HAP-1 (cell line): ENCODE results near the gene TCHHL1.

ENCODE experiments used
- DNase-seq, 2 experiments: peaks; one replicate each; pipeline ENCODE4 v3.0.0-alpha.2; 2016 to 2020; ENCODE audit warnings: low spot score in 2 of 2
- H3K27me3 ChIP-seq: fragments of 250-450 bp; sonication (Bioruptor Pico); 2 replicates; pipeline ENCODE4 v1.5.1; 2020; ENCODE audit warnings: low read depth, mild to moderate bottlenecking, moderate library complexity
- H3K36me3 ChIP-seq: fragments of 250-450 bp; sonication (Bioruptor Pico); replicated peaks from 2 replicates; pipeline ENCODE4 v1.5.1; 2020; ENCODE audit warnings: mild to moderate bottlenecking
- H3K4me1 ChIP-seq: fragments of 250-450 bp; sonication (Bioruptor Pico); 2 replicates; pipeline ENCODE4 v1.5.1; 2020; ENCODE audit warnings: mild to moderate bottlenecking
- H3K4me3 ChIP-seq: fragments of 250-450 bp; sonication (Bioruptor Pico); 2 replicates; pipeline ENCODE4 v1.5.1; 2020; ENCODE audit warnings: mild to moderate bottlenecking, moderate library complexity
- H3K9me3 ChIP-seq: fragments of 250-450 bp; sonication (Bioruptor Pico); 2 replicates; pipeline ENCODE4 v1.5.1; 2020; ENCODE audit warnings: mild to moderate bottlenecking, moderate library complexity
- in situ Hi-C: fragments of 300-500 bp; cut with MboI; formaldehyde crosslinking; loops from 3 replicates; pipeline ENCODE4 v1.14.3; 2020; ENCODE audit warnings: low sequenced_read_pairs, inconsistent platforms, mixed read lengths

TCHHL1 gene

DNA sequence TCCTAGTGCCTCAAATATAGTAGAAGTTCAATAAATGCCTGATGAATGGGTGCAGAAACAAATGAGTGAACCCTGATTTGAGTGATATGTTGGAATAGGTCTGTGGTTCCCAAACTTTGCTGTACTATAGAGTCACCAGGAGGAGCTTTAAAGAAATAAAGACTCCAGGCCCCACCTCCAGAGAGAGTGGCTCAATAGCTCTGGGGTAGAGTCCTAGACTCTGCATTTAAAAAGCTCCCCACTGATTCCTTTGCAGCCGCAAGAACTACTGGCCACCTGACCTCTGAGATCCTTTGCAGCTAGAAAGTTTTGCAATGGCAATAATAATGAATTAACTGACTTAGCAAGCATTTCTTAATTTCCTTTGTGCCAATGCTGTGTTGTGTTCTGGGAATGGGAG is 20.9 kb downstream of the TCHHL1 start:
- in situ Hi-C loops = loop anchor here (10.0 kb wide), 1 partner anchor 377 kb away; no protein-coding TSS in a partner anchor
- H3K9me3 ChIP-seq = no peaks in the 10 kb centered on the region

DNA sequence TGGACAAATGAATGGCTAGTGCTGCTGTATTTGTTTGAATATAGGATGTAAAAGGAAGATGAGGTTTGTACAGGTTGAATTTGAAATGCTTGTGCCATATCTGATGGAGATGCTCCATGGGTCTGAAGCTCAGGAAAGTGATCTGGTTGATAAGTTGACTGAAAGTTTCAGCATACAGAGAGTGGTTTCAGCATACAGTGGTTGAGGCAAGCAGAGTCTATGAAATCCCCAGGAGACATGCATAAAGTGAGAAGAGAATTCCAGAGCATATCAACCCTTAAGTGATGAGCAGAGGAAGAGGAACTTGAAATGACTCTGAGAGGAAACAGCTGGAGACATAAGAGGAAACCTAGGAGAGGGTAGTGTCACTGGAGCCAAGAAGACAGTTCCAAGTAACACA is 21.7 kb downstream of the TCHHL1 start:
- in situ Hi-C loops = loop anchor here (10.0 kb wide), 1 partner anchor 378 kb away; no protein-coding TSS in a partner anchor

More for the DNA sequence above, 20.9 kb downstream of the TCHHL1 start:
- no peak overlapping the region for H3K4me3 ChIP-seq
- H3K27me3 ChIP-seq = peaks cover 10% of the 10 kb centered on the region
- no peaks in the 10 kb centered on the region for H3K4me1 ChIP-seq
- no peaks in the 10 kb centered on the region for H3K36me3 ChIP-seq
- no peak for DNase-seq

DNA sequence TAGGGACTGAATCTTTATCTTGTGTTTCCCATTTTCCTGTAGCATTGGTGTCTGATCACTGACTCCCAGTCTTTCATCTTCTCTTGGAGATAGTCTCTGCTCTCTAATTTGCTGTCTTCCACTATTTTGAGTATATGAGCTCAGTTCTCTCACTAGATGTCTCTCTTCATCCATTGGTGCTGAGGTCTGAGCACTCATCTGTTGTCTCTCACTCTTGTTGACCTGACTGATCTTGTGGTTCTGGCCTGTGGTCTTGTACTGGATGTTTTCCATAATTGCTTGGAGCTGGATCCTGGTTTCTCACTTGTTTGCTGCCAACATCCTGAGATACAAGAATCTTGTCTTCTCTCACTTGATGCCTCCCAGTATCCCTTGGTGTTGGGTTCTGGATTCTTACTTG is 26.9 kb downstream of the TCHHL1 start:
- in situ Hi-C loops = loop anchor here (10.0 kb wide), 1 partner anchor 383 kb away; no protein-coding TSS in a partner anchor
- Histone ChIP-seq H3K36me3 (no peaks in the 10 kb centered on the region), H3K27me3 (peaks cover 11% of the 10 kb centered on the region; the same call in 1 of the 2 replicates), H3K4me1 (no peaks in the 10 kb centered on the region), H3K4me3 (no peak overlapping the region), H3K9me3 (no peaks in the 10 kb centered on the region)
- DNase-seq = no peak

More for the DNA sequence above, 21.7 kb downstream of the TCHHL1 start:
- H3K36me3 ChIP-seq = no peaks in the 10 kb centered on the region
- no peaks in the 10 kb centered on the region for H3K9me3 ChIP-seq
- H3K4me3 ChIP-seq = no peak overlapping the region
- peaks cover 8% of the 10 kb centered on the region for H3K27me3 ChIP-seq
- H3K4me1 ChIP-seq = no peaks in the 10 kb centered on the region
- no peak for DNase-seq

DNA sequence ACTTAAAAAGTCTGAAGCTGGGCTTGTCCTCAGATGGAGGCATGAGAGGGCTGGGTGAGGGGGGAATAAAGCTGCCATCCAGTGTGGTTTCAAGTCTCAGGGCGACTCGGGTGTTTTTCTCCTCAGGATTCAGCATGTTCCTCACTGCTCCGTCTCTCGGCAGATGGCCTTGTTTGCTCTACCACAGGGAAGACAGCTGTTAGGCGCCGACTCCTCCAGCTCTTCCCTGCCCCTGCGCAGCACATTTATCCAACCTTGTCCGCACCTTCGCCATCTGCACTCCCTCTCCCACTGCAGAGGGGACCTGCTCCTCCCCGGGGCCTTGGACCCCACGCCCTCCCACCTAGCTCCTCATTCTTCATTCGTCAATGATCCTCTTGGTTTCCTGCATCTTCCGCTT is 35.5 kb downstream of the TCHHL1 start:
- Histone ChIP-seq H3K4me1 (peaks cover 5% of the 10 kb centered on the region), H3K27me3 (peaks cover 44% of the 10 kb centered on the region), H3K9me3 (no peaks in the 10 kb centered on the region), H3K36me3 (no peaks in the 10 kb centered on the region), H3K4me3 (no peak overlapping the region)
- in situ Hi-C loops = loop anchor here (10.0 kb wide), 1 partner anchor 131 kb away; no protein-coding TSS in a partner anchor
- no peak for DNase-seq

DNA sequence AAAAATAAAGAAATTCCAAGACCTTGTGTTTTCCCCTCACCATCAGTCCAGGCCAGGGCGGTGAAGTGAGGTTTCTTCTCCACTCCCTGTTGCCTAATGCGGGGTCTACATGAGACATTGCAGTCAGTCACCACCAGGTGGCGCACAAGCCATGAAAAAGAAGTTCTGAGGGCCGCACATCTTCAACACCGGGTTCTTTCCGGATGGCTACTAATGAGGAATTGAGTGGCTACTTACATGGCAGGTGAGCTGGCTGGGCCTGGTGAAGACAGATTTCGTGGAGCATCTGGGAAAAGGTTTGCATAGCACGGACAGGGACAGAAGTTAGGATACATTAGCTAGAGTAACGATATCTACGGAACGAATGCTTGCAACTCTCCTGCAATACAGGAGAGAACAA is 36.3 kb downstream of the TCHHL1 start:
- in situ Hi-C loops = loop anchor here (10.0 kb wide), 1 partner anchor 132 kb away; no protein-coding TSS in a partner anchor
- no peaks in the 10 kb centered on the region for H3K9me3 ChIP-seq

DNA sequence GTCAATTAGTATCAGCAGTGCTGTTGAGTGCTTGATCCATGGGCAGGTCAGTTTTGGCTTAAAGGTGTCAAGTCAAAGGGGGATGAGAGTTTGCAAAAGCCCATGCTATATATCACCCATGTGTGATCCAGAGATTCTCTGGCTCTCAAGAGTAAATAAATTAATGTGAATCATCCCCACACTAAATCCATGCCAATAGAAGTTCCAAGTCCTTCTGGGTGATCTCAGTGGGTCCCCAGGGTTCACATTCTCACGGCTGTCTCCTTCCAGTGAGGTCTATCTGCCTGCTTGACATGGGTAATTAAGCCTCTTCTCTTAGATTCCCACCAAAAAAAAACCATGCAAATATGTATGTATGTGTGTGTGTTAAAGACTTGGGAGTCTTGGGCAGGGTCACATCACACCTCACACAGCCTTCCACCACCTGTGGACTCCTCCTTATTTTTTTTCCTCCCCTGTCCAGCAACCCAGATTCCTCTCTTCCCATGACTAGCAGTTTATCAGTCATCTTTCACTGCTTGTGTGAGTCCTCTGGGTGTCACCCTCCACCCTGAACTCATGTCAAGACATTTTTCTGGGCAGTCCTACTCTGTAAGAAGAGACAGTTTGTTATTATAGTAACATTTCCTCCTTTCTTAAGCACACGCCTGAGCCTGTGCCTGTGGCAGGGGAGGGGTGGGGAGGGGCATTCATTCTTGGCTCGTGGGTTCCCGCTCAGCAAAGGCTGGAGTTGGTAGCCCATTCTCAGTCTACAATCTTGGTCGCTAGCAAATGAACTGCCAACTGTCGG is 37.8 kb downstream of the TCHHL1 start:
- H3K9me3 ChIP-seq = no peaks in the 10 kb centered on the region
- no peaks in the 10 kb centered on the region for H3K36me3 ChIP-seq
- no peak overlapping the region for H3K4me3 ChIP-seq
- peaks cover 16% of the 10 kb centered on the region for H3K4me1 ChIP-seq
- DNase-seq = no peak
- in situ Hi-C loops = loop anchor here (10.0 kb wide), 1 partner anchor 134 kb away; no protein-coding TSS in a partner anchor
- H3K27me3 ChIP-seq = peaks cover 38% of the 10 kb centered on the region

More for the DNA sequence above, 36.3 kb downstream of the TCHHL1 start:
- peaks cover 13% of the 10 kb centered on the region for H3K4me1 ChIP-seq
- DNase-seq = peak; percentile 58 to 88
- no peaks in the 10 kb centered on the region for H3K36me3 ChIP-seq
- H3K27me3 ChIP-seq = peaks cover 38% of the 10 kb centered on the region
- no peak overlapping the region for H3K4me3 ChIP-seq

DNA sequence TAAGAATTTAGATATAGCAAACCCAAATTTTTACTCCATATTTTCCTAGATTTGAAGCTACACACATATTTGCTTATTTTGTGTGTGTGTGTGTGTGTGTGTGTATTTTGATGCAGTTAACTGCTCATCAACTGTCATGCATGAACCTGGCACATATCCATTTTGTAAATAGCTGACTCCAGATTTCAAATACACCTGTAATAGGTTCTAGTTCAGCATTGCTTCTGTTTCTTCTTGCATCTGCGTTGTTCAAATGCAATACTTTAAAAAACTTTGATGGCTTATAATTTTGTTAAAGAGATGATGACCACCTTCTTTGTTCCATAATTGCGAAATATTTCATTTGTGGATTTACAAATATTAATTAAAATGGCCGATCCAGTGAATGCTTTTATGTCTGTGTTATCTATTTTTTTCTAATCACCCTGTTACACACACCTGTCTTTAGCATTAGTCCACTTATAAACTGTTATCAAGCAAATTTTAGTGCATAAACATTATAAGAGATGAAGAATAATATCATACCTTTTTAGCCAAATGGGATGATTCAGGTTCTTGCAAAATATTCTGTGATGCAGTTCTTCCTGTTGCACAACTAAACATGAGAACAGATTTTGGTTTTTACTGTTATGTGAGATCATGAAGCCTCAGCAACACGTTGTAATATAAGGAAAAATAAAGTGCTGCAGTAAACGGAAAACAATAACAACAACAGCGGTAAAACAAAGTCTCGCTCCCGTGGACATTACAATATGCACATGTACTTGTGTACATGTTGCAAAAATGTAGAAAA is 39.4 kb downstream of the TCHHL1 start:
- peaks cover 16% of the 10 kb centered on the region for H3K4me1 ChIP-seq
- in situ Hi-C loops = loop anchor here (10.0 kb wide), 1 partner anchor 135 kb away; no protein-coding TSS in a partner anchor
- no peaks in the 10 kb centered on the region for H3K9me3 ChIP-seq
- H3K27me3 ChIP-seq = peaks cover 22% of the 10 kb centered on the region
- H3K4me3 ChIP-seq = no peak overlapping the region
- no peak for DNase-seq
- H3K36me3 ChIP-seq = no peaks in the 10 kb centered on the region

DNA sequence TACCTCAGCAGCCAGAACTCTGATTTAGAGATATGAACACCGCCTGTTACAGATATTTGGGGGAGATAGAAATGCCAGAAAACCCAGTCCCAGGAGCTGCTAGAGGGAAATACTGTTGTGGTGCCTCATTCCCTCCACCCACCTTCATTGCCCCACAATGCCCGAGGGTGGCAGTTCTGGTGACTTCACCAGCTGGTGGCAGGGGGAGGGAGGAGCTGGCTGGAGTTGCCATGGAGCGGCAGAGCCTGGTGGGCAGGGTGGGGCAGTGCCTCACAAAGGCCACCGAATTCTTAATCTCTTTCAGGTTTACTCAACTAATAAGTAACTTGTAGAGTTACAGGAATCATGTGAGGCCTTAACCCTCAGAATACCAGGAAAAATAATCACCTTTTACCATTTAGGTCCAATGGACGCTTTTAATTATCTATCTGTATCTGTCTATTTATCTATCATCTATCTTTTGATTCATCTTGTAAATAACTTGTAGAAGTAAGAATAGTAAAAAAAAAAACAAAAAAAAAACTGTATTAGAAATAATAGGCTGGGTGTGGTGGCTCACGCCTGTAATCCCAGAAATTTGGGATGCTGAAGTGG is 40.4 kb downstream of the TCHHL1 start:
- Histone ChIP-seq H3K27me3 (peaks cover 12% of the 10 kb centered on the region), H3K9me3 (no peaks in the 10 kb centered on the region), H3K36me3 (no peaks in the 10 kb centered on the region), H3K4me3 (no peak overlapping the region), H3K4me1 (peaks cover 19% of the 10 kb centered on the region)
- in situ Hi-C loops = no loop called here
- peak in 1 of 2 experiments; percentile 57 for DNase-seq

DNA sequence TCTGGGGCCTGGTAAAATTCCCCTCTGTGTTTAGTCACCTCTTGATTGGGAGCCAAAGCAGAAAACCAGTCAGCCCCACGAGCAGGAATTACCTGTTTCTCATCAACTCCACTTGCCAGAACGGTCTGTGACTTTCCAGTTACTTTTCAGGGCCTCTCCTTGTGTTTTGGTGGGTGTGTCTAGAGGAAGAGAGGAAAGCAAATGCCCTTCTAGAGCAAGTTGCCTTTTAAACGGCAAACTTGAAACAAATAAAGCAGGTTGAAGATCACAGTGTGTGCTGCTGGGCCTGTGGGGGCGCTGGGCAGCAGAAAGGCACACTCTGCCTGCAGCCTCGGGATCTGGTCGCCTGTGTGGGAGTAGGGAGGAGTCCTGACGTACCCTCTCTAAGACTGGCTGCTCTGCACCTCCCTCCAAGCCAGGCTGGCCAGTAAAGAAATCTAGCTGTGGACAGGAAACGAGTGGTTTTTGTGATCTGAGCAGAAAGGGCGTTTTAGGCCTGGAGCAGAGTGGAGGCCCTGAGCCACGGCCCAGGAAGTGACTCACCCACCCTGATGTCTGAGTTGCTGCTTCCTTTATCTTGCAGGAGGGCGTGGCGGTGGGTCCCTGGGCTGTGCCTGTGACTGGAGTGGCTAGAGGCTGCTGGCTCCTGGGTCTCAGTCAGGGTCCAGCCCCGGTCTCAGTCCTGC is 41.0 kb downstream of the TCHHL1 start:
- H3K36me3 ChIP-seq = no peaks in the 10 kb centered on the region
- peaks cover 6% of the 10 kb centered on the region for H3K27me3 ChIP-seq
- peak; percentile 86 to 89 for DNase-seq
- in situ Hi-C loops = no loop called here
- peaks cover 19% of the 10 kb centered on the region for H3K4me1 ChIP-seq
- no peak overlapping the region for H3K4me3 ChIP-seq
- no peaks in the 10 kb centered on the region for H3K9me3 ChIP-seq

DNA sequence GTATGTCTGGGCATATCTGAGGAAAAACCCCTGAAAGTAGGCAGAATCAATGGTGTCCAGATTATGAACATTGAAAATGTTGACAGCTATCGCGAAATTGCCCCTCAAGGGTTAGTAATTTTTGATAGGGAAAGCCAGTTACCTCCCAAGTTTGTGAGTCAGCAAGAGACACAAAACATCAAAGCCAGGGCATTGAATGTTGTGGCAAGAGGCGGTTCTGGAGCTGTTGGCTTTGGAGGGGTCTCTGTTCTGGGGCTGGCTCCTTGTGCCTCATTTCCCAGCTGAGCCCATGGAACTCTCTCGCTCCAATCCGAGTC is 41.5 kb downstream of the TCHHL1 start:
- no peaks in the 10 kb centered on the region for H3K36me3 ChIP-seq
- H3K4me3 ChIP-seq = no peak overlapping the region
- H3K27me3 ChIP-seq = peaks cover 8% of the 10 kb centered on the region
- in situ Hi-C loops = no loop called here
- H3K9me3 ChIP-seq = no peaks in the 10 kb centered on the region
- peaks cover 19% of the 10 kb centered on the region for H3K4me1 ChIP-seq
- DNase-seq = no peak

DNA sequence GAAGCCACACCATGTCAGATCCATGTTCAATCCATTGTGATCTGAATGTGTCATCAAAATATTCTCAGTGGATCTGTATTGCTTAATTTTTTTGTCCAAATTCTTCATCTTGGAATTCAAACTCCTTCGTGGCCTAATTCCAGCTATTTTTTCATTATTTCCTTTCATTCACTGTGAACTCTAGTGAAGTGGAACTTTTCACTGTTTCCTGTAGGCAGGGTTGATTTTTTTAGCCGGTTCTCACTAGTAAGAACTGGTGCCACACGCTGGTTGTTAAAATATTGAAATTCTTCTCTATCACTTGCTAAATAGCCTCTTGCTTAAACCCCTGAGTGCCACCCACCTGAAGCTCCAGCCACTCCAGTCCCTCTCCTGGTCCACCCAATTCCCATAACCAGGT is 44.5 kb downstream of the TCHHL1 start:
- Histone ChIP-seq H3K4me3 (no peak overlapping the region), H3K27me3 (peaks cover 35% of the 10 kb centered on the region), H3K9me3 (no peaks in the 10 kb centered on the region), H3K4me1 (peaks cover 19% of the 10 kb centered on the region), H3K36me3 (no peaks in the 10 kb centered on the region)
- DNase-seq = no peak
- in situ Hi-C loops = no loop called here

DNA sequence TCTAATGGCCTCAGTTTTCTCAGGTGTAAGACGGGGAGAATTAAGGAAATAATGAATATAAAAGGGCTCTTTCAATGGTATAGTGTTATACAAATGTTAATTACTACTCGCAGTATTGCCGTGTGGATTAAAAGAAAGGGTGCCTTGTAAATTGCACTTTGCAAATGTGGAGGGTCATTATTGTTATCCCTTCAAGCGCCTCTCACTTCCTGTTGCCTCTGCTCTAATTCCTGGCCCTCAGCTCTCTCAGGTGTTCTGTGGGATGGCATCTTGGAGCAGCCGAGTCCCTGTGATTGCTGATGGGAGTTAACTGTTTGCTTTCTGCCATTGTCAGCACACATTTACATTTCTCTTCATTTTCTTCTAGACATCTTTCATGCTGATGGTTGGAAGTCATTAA is 45.0 kb downstream of the TCHHL1 start:
- Histone ChIP-seq H3K36me3 (no peaks in the 10 kb centered on the region), H3K27me3 (peaks cover 36% of the 10 kb centered on the region)
- in situ Hi-C loops = no loop called here

DNA sequence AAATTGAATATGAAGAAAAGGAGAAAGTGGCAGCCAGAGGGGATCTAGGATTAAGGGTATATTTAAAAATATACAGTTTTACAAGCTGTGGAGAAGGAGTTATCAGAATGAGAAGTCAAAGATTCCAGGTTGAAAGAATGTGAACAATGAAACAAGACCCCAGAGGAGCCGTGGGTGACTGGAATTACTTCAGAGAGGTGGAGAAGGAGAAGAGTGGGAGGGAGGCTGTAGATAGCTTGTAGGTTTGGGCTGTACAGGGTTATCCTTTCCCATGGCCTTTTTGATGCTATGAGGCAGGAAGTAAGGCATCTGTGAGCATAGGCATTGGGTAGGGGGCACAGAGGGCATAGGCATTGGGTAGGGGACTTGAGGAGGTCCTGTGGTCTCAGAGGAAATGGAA is 46.8 kb downstream of the TCHHL1 start:
- peaks cover 5% of the 10 kb centered on the region; the same call in 1 of the 2 replicates for H3K4me1 ChIP-seq
- peaks cover 36% of the 10 kb centered on the region for H3K27me3 ChIP-seq
- DNase-seq = no peak
- no peaks in the 10 kb centered on the region for H3K9me3 ChIP-seq
- H3K36me3 ChIP-seq = no peaks in the 10 kb centered on the region
- in situ Hi-C loops = no loop called here
- H3K4me3 ChIP-seq = no peak overlapping the region

More for the DNA sequence above, 45.0 kb downstream of the TCHHL1 start:
- Histone ChIP-seq H3K4me1 (peaks cover 19% of the 10 kb centered on the region), H3K9me3 (no peaks in the 10 kb centered on the region), H3K4me3 (no peak overlapping the region)
- peak; percentile 38 to 74 for DNase-seq
